Heart left ventricle (tissue), 13 donors: ENCODE results near the gene NISCH.

ENCODE experiments used
- CTCF ChIP-seq, 12 donors: fragments of 200-600 bp; sonication (generic) in 4 of 12; IDR thresholded peaks; one replicate each; pipeline versions ENCODE4 v1.5.0 to v1.8.0; 2018 to 2022; ENCODE audit warnings: antibody characterized with exemption in 12 of 12, mild to moderate bottlenecking in 5 of 12
- POLR2A ChIP-seq, 2 donors: fragments of 450-650 bp; IDR thresholded peaks; one replicate each; pipeline ENCODE4 v1.6.1; 2017; ENCODE audit warnings: antibody characterized with exemption in 2 of 2, mild to moderate bottlenecking in 2 of 2, moderate library complexity in 2 of 2
- donor health status: ischemic (EF 13 %, LVEDD 7.1; RV severe dilation, severe dysfunction).
- donor health status: DM: no; HTN: yes; CAD: no.
- donor health status: DM: no; HTN: no; CAD: no.
- donor health status: ischemic (EF 25% LVEDD 6.9; RV normal size, moderate dysfunction).
- donor health status: ischemic (EF 25% LVEDD 5.7; RV mildly dilated, moderate dysfunction).
- donor health status: ischemic (EF 35%, LVEDD 5.7; RV mildly dilated, moderate dysfunction).
- donor health status: nonischemic (EF 11% LVEDD 7.7; RV severe dilation, severe dysfunction).
- donor health status: DM: yes; HTN: yes; CAD: no.
- donor health status: PGD.
- donor health status: ischemic (EF 29% LVEDD 5.4; RV normal size, mild dysfunction).
- donor health status: nonischemic (EF 23%, LVEDD 6.1; RV moderate dilation, normal function).

GRCh38 chr3:52477796-52478095 lies 22.3 kb downstream of the NISCH start:
- TF ChIP-seq CTCF (IDR thresholded peaks at IDR 0.05), result no peak
- no peak for TF ChIP-seq POLR2A (IDR thresholded peaks at IDR 0.05)
